Subcutaneous adipose tissue (tissue), 4 donors: ENCODE measurements around the gene DCUN1D5. TPM values are rescaled to one million over a fixed set of nuclear protein-coding genes. Genes with fewer than 3 reads are reported as not detected.

ENCODE experiments used
- CTCF ChIP-seq: fragments of 450-650 bp; IDR thresholded peaks from one replicate; pipeline ENCODE4 v1.5.1; 2016; ENCODE audit warnings: low read depth, mild to moderate bottlenecking, control low read depth, antibody characterized with exemption, moderate library complexity
- total RNA-seq, 4 donors: library from RNA; depleted of rRNA; stranded (reverse); fragments of >200 nt; gene quantifications; one replicate each; pipeline ENCODE4 v1.1.0, GENCODE V29; 2016

DCUN1D5 gene
- total RNA-seq, 4 donors from 2014 or later, result 23.8 to 47.8 (median 37.2) TPM

GRCh38 chr11:103077554-103077953 is 14.4 kb downstream of the DCUN1D5 start:
- no peak for TF ChIP-seq CTCF

GRCh38 chr11:103076361-103076760 is 15.6 kb downstream of the DCUN1D5 start:
- no peak for TF ChIP-seq CTCF

- TF ChIP-seq CTCF, result no peak
These were observed 21.0 kb downstream of the DCUN1D5 start for GRCh38 chr11:103071008-103071407.

GRCh38 chr11:103070142-103070541 is 21.8 kb downstream of the DCUN1D5 start:
- TF ChIP-seq CTCF, result no peak

GRCh38 chr11:103069367-103069766 is 22.6 kb downstream of the DCUN1D5 start:
- no peak for TF ChIP-seq CTCF

- no peak for TF ChIP-seq CTCF
These were observed 24.8 kb downstream of the DCUN1D5 start for GRCh38 chr11:103067118-103067517.

GRCh38 chr11:103061656-103062055 is 30.3 kb downstream of the DCUN1D5 start:
- no peak for TF ChIP-seq CTCF
